Mesendoderm (in vitro differentiated cells): ENCODE results near the gene DUOX1.
A peak's percentile ranks its signal among the peaks of the same experiment; 100 is the strongest.

Source experiments
- DNase-seq: peaks from one replicate; pipeline ENCODE4 v3.0.0; 2013
- H2AK5ac ChIP-seq: 2 replicates; pipeline ENCODE4 v1.6.1; 2013; ENCODE audit warnings: low read length, inconsistent platforms
- H2BK120ac ChIP-seq: 2 replicates; pipeline ENCODE4 v1.6.1; 2013; ENCODE audit warnings: low read depth, mild to moderate bottlenecking, low read length, moderate library complexity, mixed read lengths
- H2BK15ac ChIP-seq: replicated peaks from 2 replicates; pipeline ENCODE4 v1.6.1; 2013; ENCODE audit warnings: low read depth, mild to moderate bottlenecking, moderate library complexity
- H2BK5ac ChIP-seq: 2 replicates; pipeline ENCODE4 v1.6.1; 2013; ENCODE audit warnings: low read length, inconsistent platforms
- H3K18ac ChIP-seq: 2 replicates; pipeline ENCODE4 v1.6.1; 2013; ENCODE audit warnings: mild to moderate bottlenecking, low read length, mixed read lengths
- H3K23ac ChIP-seq: one replicate; pipeline ENCODE4 v1.6.1; 2013; ENCODE audit warnings: low read length
- H3K27ac ChIP-seq: 2 replicates; pipeline ENCODE4 v1.5.1; 2013; ENCODE audit warnings: low read depth, mild to moderate bottlenecking, inconsistent platforms, low read length, moderate library complexity
- H3K27me3 ChIP-seq: 2 replicates; pipeline ENCODE4 v1.6.1; 2013; ENCODE audit warnings: low read length, control low read depth, mild to moderate bottlenecking, inconsistent platforms; ENCODE audit not compliant: insufficient read depth, poor library complexity
- H3K36me3 ChIP-seq: 2 replicates; pipeline ENCODE4 v1.6.1; 2013; ENCODE audit warnings: low read length, inconsistent platforms; ENCODE audit not compliant: control insufficient read depth, insufficient read depth
- H3K4ac ChIP-seq: one replicate; pipeline ENCODE4 v1.6.1; 2013; ENCODE audit warnings: low read depth, mild to moderate bottlenecking, low read length, moderate library complexity
- H3K4me1 ChIP-seq: 2 replicates; pipeline ENCODE4 v1.6.1; 2013; ENCODE audit warnings: low read depth, low read length, inconsistent platforms; ENCODE audit not compliant: control insufficient read depth
- H3K4me2 ChIP-seq: 2 replicates; pipeline ENCODE4 v1.6.1; 2013; ENCODE audit warnings: low read length
- H3K4me3 ChIP-seq: 2 replicates; pipeline ENCODE4 v1.5.1; 2013; ENCODE audit warnings: mild to moderate bottlenecking, low read length
- H3K56ac ChIP-seq: one replicate; pipeline ENCODE4 v1.6.1; 2013; ENCODE audit warnings: low read length
- H3K79me1 ChIP-seq: 2 replicates; pipeline ENCODE4 v1.6.1; 2013; ENCODE audit warnings: low read length, inconsistent platforms
- H3K79me2 ChIP-seq: 2 replicates; pipeline ENCODE4 v1.6.1; 2013; ENCODE audit warnings: mild to moderate bottlenecking, low read length; ENCODE audit not compliant: control insufficient read depth, insufficient read depth
- H3K9ac ChIP-seq: 2 replicates; pipeline ENCODE4 v1.6.1; 2013; ENCODE audit warnings: low read length, inconsistent platforms
- H4K5ac ChIP-seq: one replicate; pipeline ENCODE4 v1.6.1; 2013; ENCODE audit warnings: low read length
- H4K8ac ChIP-seq: one replicate; pipeline ENCODE4 v1.6.1; 2013; ENCODE audit warnings: low read depth, mild to moderate bottlenecking, control low read depth, low read length, moderate library complexity
- WGBS: extraction: QIAGEN DNeasy Blood & Tissue Kit; methylation state at CpG from one replicate; pipeline ENCODE4 v1.1.7; 2013; ENCODE audit warnings: low lambda C conversion rate, missing lambda C conversion rate; ENCODE audit not compliant: insufficient coverage; ENCODE audit errors: extremely low coverage; 5-methylcytosine and 5-hydroxymethylcytosine counted together

DUOX1 gene

GRCh38 chr15:45201869-45202268 is 72.1 kb downstream of the DUOX1 start:
- H3K56ac ChIP-seq, result no peak overlapping the region
- no peak overlapping the region for H4K8ac ChIP-seq
- no CpG with 5 or more reads among the region's 7 CpGs for WGBS
- H3K23ac ChIP-seq, result no peak overlapping the region
- no peak overlapping the region for H3K9ac ChIP-seq
- no peak overlapping the region for H2AK5ac ChIP-seq
- no peak overlapping the region for H3K4me3 ChIP-seq
- H3K4me1 ChIP-seq, result no peaks in the 10 kb centered on the region
- no peak overlapping the region for H3K27ac ChIP-seq
- no peaks in the 10 kb centered on the region for H3K36me3 ChIP-seq
- no peak for DNase-seq
- H3K18ac ChIP-seq, result no peak overlapping the region
- no peaks in the 10 kb centered on the region for H3K27me3 ChIP-seq
- no peaks in the 10 kb centered on the region for H3K79me1 ChIP-seq
- no peak overlapping the region for H2BK5ac ChIP-seq
- no peak overlapping the region for H3K4me2 ChIP-seq
- no peak overlapping the region for H2BK15ac ChIP-seq
- H3K4ac ChIP-seq, result no peak overlapping the region
- no peak overlapping the region for H2BK120ac ChIP-seq
- no peaks in the 10 kb centered on the region for H3K79me2 ChIP-seq
- no peak overlapping the region for H4K5ac ChIP-seq

GRCh38 chr15:45203182-45203581 is 73.4 kb downstream of the DUOX1 start:
- no peak for DNase-seq
- H2BK5ac ChIP-seq, result no peak overlapping the region
- no peaks in the 10 kb centered on the region for H3K4me1 ChIP-seq
- H3K36me3 ChIP-seq, result no peaks in the 10 kb centered on the region
- no peak overlapping the region for H3K4me2 ChIP-seq
- no peak overlapping the region for H2BK120ac ChIP-seq
- H4K5ac ChIP-seq, result no peak overlapping the region
- H3K79me1 ChIP-seq, result no peaks in the 10 kb centered on the region
- H4K8ac ChIP-seq, result no peak overlapping the region
- WGBS, result no CpG with 5 or more reads among the region's 4 CpGs
- no peaks in the 10 kb centered on the region for H3K27me3 ChIP-seq
- H3K9ac ChIP-seq, result no peak overlapping the region
- H3K27ac ChIP-seq, result no peak overlapping the region
- no peak overlapping the region for H3K23ac ChIP-seq
- H3K4ac ChIP-seq, result no peak overlapping the region
- no peak overlapping the region for H2AK5ac ChIP-seq
- H3K79me2 ChIP-seq, result no peaks in the 10 kb centered on the region
- no peak overlapping the region for H3K18ac ChIP-seq
- H2BK15ac ChIP-seq, result no peak overlapping the region
- no peak overlapping the region for H3K4me3 ChIP-seq
- H3K56ac ChIP-seq, result no peak overlapping the region

GRCh38 chr15:45205192-45205591 is 75.4 kb downstream of the DUOX1 start:
- Histone ChIP-seq H3K4me2 (no peak overlapping the region), H3K27me3 (no peaks in the 10 kb centered on the region), H3K56ac (no peak overlapping the region), H2BK120ac (no peak overlapping the region), H3K79me1 (no peaks in the 10 kb centered on the region), H3K23ac (no peak overlapping the region), H4K8ac (no peak overlapping the region), H3K9ac (no peak overlapping the region), H2BK15ac (no peak overlapping the region), H3K79me2 (no peaks in the 10 kb centered on the region), H2BK5ac (no peak overlapping the region), H3K36me3 (no peaks in the 10 kb centered on the region), H3K4me1 (no peaks in the 10 kb centered on the region), H3K4ac (no peak overlapping the region), H2AK5ac (no peak overlapping the region), H3K4me3 (no peak overlapping the region), H3K27ac (no peak overlapping the region), H4K5ac (no peak overlapping the region), H3K18ac (no peak overlapping the region)
- no CpG with 5 or more reads among the region's 2 CpGs for WGBS
- DNase-seq, result peak; percentile 87

- no peak overlapping the region for H3K18ac ChIP-seq
- no peak for DNase-seq
- no peak overlapping the region for H2BK15ac ChIP-seq
- H3K27ac ChIP-seq, result no peak overlapping the region
- H3K27me3 ChIP-seq, result no peaks in the 10 kb centered on the region
- no peak overlapping the region for H2AK5ac ChIP-seq
- no peaks in the 10 kb centered on the region for H3K36me3 ChIP-seq
- no peak overlapping the region for H3K4me3 ChIP-seq
- no peak overlapping the region for H3K56ac ChIP-seq
- no peak overlapping the region for H2BK5ac ChIP-seq
- H3K79me2 ChIP-seq, result no peaks in the 10 kb centered on the region
- H3K4me1 ChIP-seq, result no peaks in the 10 kb centered on the region
- no peak overlapping the region for H3K4ac ChIP-seq
- no CpG with 5 or more reads among the region's 1 CpG for WGBS
- no peak overlapping the region for H4K5ac ChIP-seq
- no peak overlapping the region for H3K4me2 ChIP-seq
- no peak overlapping the region for H4K8ac ChIP-seq
- H3K23ac ChIP-seq, result no peak overlapping the region
- H2BK120ac ChIP-seq, result no peak overlapping the region
- H3K79me1 ChIP-seq, result no peaks in the 10 kb centered on the region
- no peak overlapping the region for H3K9ac ChIP-seq
Measured at GRCh38 chr15:45212493-45212892, 82.7 kb downstream of the DUOX1 start.
